ENCODE measurements around the gene MAP2K3. TPM values are rescaled to one million over a fixed set of nuclear protein-coding genes. Genes with fewer than 3 reads are reported as not detected.
"Not testable (repeated sequence)": the region's sequence is repeated elsewhere in the genome, so short reads cannot be mapped to it uniquely, and the experiment has no call there.

Gene MAP2K3
- total RNA-seq, 1 donor from 2014 or later: 19.4 TPM

- not testable (repeated sequence) for H3K4me1 Mint-ChIP-seq; H3K27ac Mint-ChIP-seq (ENCODE audit: unreplicated experiment); H3K9me3 Mint-ChIP-seq; H3K36me3 Mint-ChIP-seq (ENCODE audit: low read depth); H3K4me3 Mint-ChIP-seq; DNase-seq (ENCODE audit: low read depth, low spot score); H3K27me3 Mint-ChIP-seq (ENCODE audit: low read depth)
Measured at GRCh38 chr17:21343061-21343949, 58.8 kb downstream of the MAP2K3 start.

- not testable (repeated sequence) for H3K4me1 Mint-ChIP-seq; H3K9me3 Mint-ChIP-seq; H3K27me3 Mint-ChIP-seq (ENCODE audit: low read depth); DNase-seq (ENCODE audit: low read depth, low spot score); H3K27ac Mint-ChIP-seq (ENCODE audit: unreplicated experiment); H3K4me3 Mint-ChIP-seq; H3K36me3 Mint-ChIP-seq (ENCODE audit: low read depth)
Measured at GRCh38 chr17:21344801-21345200, 60.3 kb downstream of the MAP2K3 start.

GRCh38 chr17:21345236-21345635 is 60.7 kb downstream of the MAP2K3 start:
- DNase-seq (ENCODE audit: low read depth, low spot score): no peak
- Mint-ChIP-seq H3K27me3 (ENCODE audit: low read depth) (no peaks in the 10 kb centered on the region), H3K9me3 (no peaks in the 10 kb centered on the region), H3K4me1 (no peaks in the 10 kb centered on the region), H3K27ac (ENCODE audit: unreplicated experiment) (peak overlapping the region; percentile 12), H3K4me3 (no peak overlapping the region), H3K36me3 (ENCODE audit: low read depth) (no peaks in the 10 kb centered on the region)
- TF ChIP-seq CTCF (conservative IDR thresholded peaks at IDR 0.05): no peak

- not testable (repeated sequence) for H3K36me3 Mint-ChIP-seq (ENCODE audit: low read depth); H3K4me1 Mint-ChIP-seq; H3K9me3 Mint-ChIP-seq; H3K27ac Mint-ChIP-seq (ENCODE audit: unreplicated experiment); DNase-seq (ENCODE audit: low read depth, low spot score); H3K27me3 Mint-ChIP-seq (ENCODE audit: low read depth); H3K4me3 Mint-ChIP-seq
Measured at GRCh38 chr17:21346107-21346506, 61.6 kb downstream of the MAP2K3 start.

- not testable (repeated sequence) for H3K4me3 Mint-ChIP-seq; H3K27ac Mint-ChIP-seq (ENCODE audit: unreplicated experiment); H3K27me3 Mint-ChIP-seq (ENCODE audit: low read depth); DNase-seq (ENCODE audit: low read depth, low spot score); H3K4me1 Mint-ChIP-seq; H3K9me3 Mint-ChIP-seq; H3K36me3 Mint-ChIP-seq (ENCODE audit: low read depth)
Measured at GRCh38 chr17:21346651-21347250, 62.2 kb downstream of the MAP2K3 start.

GRCh38 chr17:21347660-21348059 is 63.1 kb downstream of the MAP2K3 start:
- H3K9me3 Mint-ChIP-seq; H3K27me3 Mint-ChIP-seq (ENCODE audit: low read depth); H3K4me3 Mint-ChIP-seq; H3K4me1 Mint-ChIP-seq; H3K36me3 Mint-ChIP-seq (ENCODE audit: low read depth); H3K27ac Mint-ChIP-seq (ENCODE audit: unreplicated experiment); DNase-seq (ENCODE audit: low read depth, low spot score): not testable (repeated sequence)

GRCh38 chr17:21348081-21348925 is 63.8 kb downstream of the MAP2K3 start:
- not testable (repeated sequence) for DNase-seq (ENCODE audit: low read depth, low spot score); H3K4me1 Mint-ChIP-seq; H3K27ac Mint-ChIP-seq (ENCODE audit: unreplicated experiment); H3K9me3 Mint-ChIP-seq; H3K27me3 Mint-ChIP-seq (ENCODE audit: low read depth); H3K36me3 Mint-ChIP-seq (ENCODE audit: low read depth); H3K4me3 Mint-ChIP-seq

GRCh38 chr17:21348926-21349261 is 64.4 kb downstream of the MAP2K3 start:
- not testable (repeated sequence) for H3K36me3 Mint-ChIP-seq (ENCODE audit: low read depth); H3K9me3 Mint-ChIP-seq; DNase-seq (ENCODE audit: low read depth, low spot score); H3K4me1 Mint-ChIP-seq; H3K4me3 Mint-ChIP-seq; H3K27me3 Mint-ChIP-seq (ENCODE audit: low read depth); H3K27ac Mint-ChIP-seq (ENCODE audit: unreplicated experiment)

GRCh38 chr17:21349358-21350050 is 65.0 kb downstream of the MAP2K3 start:
- H3K27ac Mint-ChIP-seq (ENCODE audit: unreplicated experiment): peak overlapping the region; percentile 92
- not testable (repeated sequence) for H3K9me3 Mint-ChIP-seq; H3K4me3 Mint-ChIP-seq; H3K4me1 Mint-ChIP-seq; DNase-seq (ENCODE audit: low read depth, low spot score); H3K27me3 Mint-ChIP-seq (ENCODE audit: low read depth); H3K36me3 Mint-ChIP-seq (ENCODE audit: low read depth)

GRCh38 chr17:21350495-21350894 is 66.0 kb downstream of the MAP2K3 start:
- not testable (repeated sequence) for H3K36me3 Mint-ChIP-seq (ENCODE audit: low read depth); H3K27me3 Mint-ChIP-seq (ENCODE audit: low read depth); H3K9me3 Mint-ChIP-seq; H3K4me3 Mint-ChIP-seq; H3K27ac Mint-ChIP-seq (ENCODE audit: unreplicated experiment); DNase-seq (ENCODE audit: low read depth, low spot score)
- peaks cover 16% of the 10 kb centered on the region for H3K4me1 Mint-ChIP-seq
